OCI-LY3 (cell line): ENCODE measurements around the gene DGKK.

Experiments used
- H2AFZ ChIP-seq: fragments of 200-600, 300-600 bp; shearing (Covaris generic); 2 replicates; pipeline ENCODE4 v1.6.0; 2014; ENCODE audit warnings: antibody characterized with exemption, low read depth, low read length
- H3K27ac ChIP-seq: fragments of 200-600, 300-600 bp; sonication (generic); 2 replicates; pipeline ENCODE4 v1.5.1; 2014; ENCODE audit warnings: mild to moderate bottlenecking, low read length, moderate library complexity, mixed read lengths
- H3K27me3 ChIP-seq: fragments of 200-600, 300-600 bp; sonication (generic); 2 replicates; pipeline ENCODE4 v1.6.1; 2014; ENCODE audit warnings: low read depth, low read length, mixed read lengths
- H3K36me3 ChIP-seq: fragments of 200-600, 300-600 bp; sonication (generic); replicated peaks from 2 replicates; pipeline ENCODE3; 2014; ENCODE audit warnings: low read depth, low read length, mixed read lengths
- H3K4me1 ChIP-seq: fragments of 300-600, 200-600 bp; sonication (generic); 2 replicates; pipeline ENCODE4 v1.6.1; 2014; ENCODE audit warnings: low read length, mixed read lengths
- H3K4me2 ChIP-seq: fragments of 200-600, 300-600 bp; sonication (generic); 2 replicates; pipeline ENCODE4 v1.6.1; 2014; ENCODE audit warnings: low read length, mixed read lengths
- H3K4me3 ChIP-seq: fragments of 300-600, 200-600 bp; sonication (generic); 2 replicates; pipeline ENCODE4 v1.5.1; 2014; ENCODE audit warnings: antibody characterized with exemption, mild to moderate bottlenecking, low read length, moderate library complexity
- H3K79me2 ChIP-seq: fragments of 300-600, 200-600 bp; shearing (Covaris generic); 2 replicates; pipeline ENCODE4 v1.6.1; 2014; ENCODE audit warnings: mild to moderate bottlenecking, low read length, mixed read lengths
- H3K9ac ChIP-seq: fragments of 300-600, 200-600 bp; shearing (Covaris generic); 2 replicates; pipeline ENCODE4 v1.6.0; 2014; ENCODE audit warnings: mild to moderate bottlenecking, low read length, moderate library complexity
- H3K9me3 ChIP-seq: fragments of 200-600, 300-600 bp; shearing (Covaris generic); 2 replicates; pipeline ENCODE4 v1.6.1; 2014; ENCODE audit warnings: low read length, mixed read lengths; ENCODE audit not compliant: insufficient read depth
- H4K20me1 ChIP-seq: fragments of 200-600, 300-600 bp; sonication (generic); 2 replicates; pipeline ENCODE4 v1.6.1; 2016; ENCODE audit warnings: low read length, mixed read lengths; ENCODE audit not compliant: insufficient read depth
- EZH2phosphoT487 ChIP-seq: fragments of 200-600 bp; shearing (Covaris generic); IDR thresholded peaks from 2 replicates; pipeline ENCODE4 v1.6.1; 2018; ENCODE audit warnings: antibody characterized with exemption, mixed run types, low read depth
- TF ChIP-seq, protein P1 (sequence below): fragments of 200-600, 300-600 bp; sonication (generic); IDR thresholded peaks from 2 replicates; pipeline ENCODE4 v1.5.1; 2014; ENCODE audit warnings: antibody characterized with exemption, low read length, low read depth

DGKK gene

DNA sequence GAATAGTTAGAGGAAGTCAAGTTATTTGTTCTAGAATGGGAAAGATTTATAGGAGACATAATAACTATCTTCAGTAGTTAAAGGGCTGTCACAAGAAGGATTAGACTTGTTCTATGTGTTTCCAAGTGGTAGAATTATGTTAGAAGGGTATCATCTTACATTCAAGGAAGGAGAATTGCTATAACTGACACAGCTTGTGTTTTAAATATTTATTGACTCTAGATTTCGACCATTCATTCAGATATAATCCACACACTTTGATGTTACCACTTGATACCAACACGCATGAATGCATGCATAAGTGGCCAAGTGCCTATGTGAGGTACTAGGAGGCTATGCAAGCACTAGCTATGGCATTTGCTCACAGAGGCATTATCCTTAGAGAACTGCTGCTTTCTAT is 143.4 kb downstream of the DGKK start:
- TF ChIP-seq, protein P1, sequence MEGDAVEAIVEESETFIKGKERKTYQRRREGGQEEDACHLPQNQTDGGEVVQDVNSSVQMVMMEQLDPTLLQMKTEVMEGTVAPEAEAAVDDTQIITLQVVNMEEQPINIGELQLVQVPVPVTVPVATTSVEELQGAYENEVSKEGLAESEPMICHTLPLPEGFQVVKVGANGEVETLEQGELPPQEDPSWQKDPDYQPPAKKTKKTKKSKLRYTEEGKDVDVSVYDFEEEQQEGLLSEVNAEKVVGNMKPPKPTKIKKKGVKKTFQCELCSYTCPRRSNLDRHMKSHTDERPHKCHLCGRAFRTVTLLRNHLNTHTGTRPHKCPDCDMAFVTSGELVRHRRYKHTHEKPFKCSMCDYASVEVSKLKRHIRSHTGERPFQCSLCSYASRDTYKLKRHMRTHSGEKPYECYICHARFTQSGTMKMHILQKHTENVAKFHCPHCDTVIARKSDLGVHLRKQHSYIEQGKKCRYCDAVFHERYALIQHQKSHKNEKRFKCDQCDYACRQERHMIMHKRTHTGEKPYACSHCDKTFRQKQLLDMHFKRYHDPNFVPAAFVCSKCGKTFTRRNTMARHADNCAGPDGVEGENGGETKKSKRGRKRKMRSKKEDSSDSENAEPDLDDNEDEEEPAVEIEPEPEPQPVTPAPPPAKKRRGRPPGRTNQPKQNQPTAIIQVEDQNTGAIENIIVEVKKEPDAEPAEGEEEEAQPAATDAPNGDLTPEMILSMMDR, result no peak
- TF ChIP-seq EZH2phosphoT487, result no peak
- Histone ChIP-seq H3K79me2 (no peaks in the 10 kb centered on the region), H3K27me3 (no peaks in the 10 kb centered on the region), H3K9me3 (no peaks in the 10 kb centered on the region), H3K36me3 (no peaks in the 10 kb centered on the region), H3K4me1 (no peaks in the 10 kb centered on the region), H3K27ac (no peak overlapping the region), H2AFZ (no peak overlapping the region), H3K4me3 (no peak overlapping the region), H4K20me1 (no peaks in the 10 kb centered on the region), H3K4me2 (no peak overlapping the region), H3K9ac (no peak overlapping the region)
